GM12874 (cell line): ENCODE results near the gene GLS.

ENCODE experiments used
- CTCF ChIP-seq: IDR thresholded peaks from 2 replicates; pipeline ENCODE4 v1.5.1; 2011; ENCODE audit warnings: low read depth, mild to moderate bottlenecking, control low read depth, low read length, moderate library complexity; ENCODE audit not compliant: insufficient read depth

Gene GLS

GRCh38 chr2:190911813-190912212 lies 31.2 kb downstream of the GLS start:
- no peak for TF ChIP-seq CTCF

- TF ChIP-seq CTCF = no peak
Measured at GRCh38 chr2:190912726-190913125, 32.1 kb downstream of the GLS start.

GRCh38 chr2:190913725-190914124 lies 33.1 kb downstream of the GLS start:
- TF ChIP-seq CTCF = no peak

- TF ChIP-seq CTCF = no peak
Measured at GRCh38 chr2:190916829-190917228, 36.2 kb downstream of the GLS start.

GRCh38 chr2:190920085-190920484 lies 39.5 kb downstream of the GLS start:
- no peak for TF ChIP-seq CTCF

- TF ChIP-seq CTCF = no peak
Measured at GRCh38 chr2:190922376-190922775, 41.8 kb downstream of the GLS start.

GRCh38 chr2:190927301-190927700 lies 46.7 kb downstream of the GLS start:
- TF ChIP-seq CTCF = no peak

GRCh38 chr2:190929919-190930318 lies 49.3 kb downstream of the GLS start:
- no peak for TF ChIP-seq CTCF
